DOHH2 (cell line): ENCODE data around the gene ANKRD2.

Experiments
- H3F3A ChIP-seq: fragments of 200-600 bp; sonication (generic), shearing (Covaris generic); 2 replicates; pipeline ENCODE4 v1.6.0; 2016; ENCODE audit warnings: antibody characterized with exemption, mild to moderate bottlenecking; ENCODE audit not compliant: control insufficient read depth, insufficient read depth
- H3K27ac ChIP-seq: fragments of 200-600 bp; sonication (generic); 2 replicates; pipeline ENCODE4 v1.5.1; 2014; ENCODE audit warnings: low read depth, mild to moderate bottlenecking, low read length, moderate library complexity
- H3K27me3 ChIP-seq: fragments of 200-600 bp; sonication (generic); 2 replicates; pipeline ENCODE4 v1.6.1; 2014; ENCODE audit warnings: mild to moderate bottlenecking, low read length, mixed read lengths; ENCODE audit not compliant: control insufficient read depth
- H3K36me3 ChIP-seq: fragments of 200-600 bp; sonication (generic); 2 replicates; pipeline ENCODE4 v1.6.1; 2014; ENCODE audit warnings: mild to moderate bottlenecking, low read length, moderate library complexity, mixed read lengths; ENCODE audit not compliant: control insufficient read depth
- H3K4me1 ChIP-seq: fragments of 200-600 bp; sonication (generic); 2 replicates; pipeline ENCODE4 v1.6.1; 2014; ENCODE audit warnings: mild to moderate bottlenecking, low read length, mixed read lengths; ENCODE audit not compliant: control insufficient read depth
- H3K4me2 ChIP-seq: fragments of 200-600 bp; sonication (generic); 2 replicates; pipeline ENCODE4 v1.6.0; 2014; ENCODE audit warnings: mild to moderate bottlenecking, low read length, moderate library complexity
- H3K4me3 ChIP-seq: fragments of 200-600 bp; sonication (generic); 2 replicates; pipeline ENCODE4 v1.5.1; 2014; ENCODE audit warnings: mild to moderate bottlenecking, low read length, mixed read lengths
- H3K79me2 ChIP-seq: fragments of 200-600 bp; sonication (generic); 2 replicates; pipeline ENCODE4 v1.6.1; 2014; ENCODE audit warnings: mild to moderate bottlenecking, low read length, mixed read lengths; ENCODE audit not compliant: control insufficient read depth
- H3K9me2 ChIP-seq: fragments of 200-600 bp; sonication (generic); replicated peaks from 2 replicates; pipeline ENCODE4 v1.6.1; 2014; ENCODE audit warnings: mild to moderate bottlenecking, low read length, mixed read lengths; ENCODE audit not compliant: control insufficient read depth
- H3K9me3 ChIP-seq: fragments of 200-600 bp; sonication (generic); 2 replicates; pipeline ENCODE4 v1.6.1; 2014; ENCODE audit warnings: antibody characterized with exemption, low read length, mixed read lengths; ENCODE audit not compliant: control insufficient read depth, insufficient read depth
- H4K20me1 ChIP-seq: fragments of 200-600 bp; sonication (generic); 2 replicates; pipeline ENCODE4 v1.6.0; 2014; ENCODE audit warnings: low read depth, mild to moderate bottlenecking, antibody characterized with exemption, low read length, moderate library complexity; ENCODE audit not compliant: control insufficient read depth, insufficient read depth
- EZH2phosphoT487 ChIP-seq: fragments of 200-600 bp; sonication (generic); IDR thresholded peaks from 2 replicates; pipeline ENCODE4 v1.6.1; 2017; ENCODE audit warnings: borderline replicate concordance, mild to moderate bottlenecking, antibody characterized with exemption, low read length, moderate library complexity, mixed read lengths
- TF ChIP-seq, protein P1 (sequence below): fragments of 200-600 bp; sonication (generic); IDR thresholded peaks from one replicate; pipeline ENCODE4 v1.5.1; 2014; ENCODE audit warnings: antibody characterized with exemption, mild to moderate bottlenecking, low read depth, low read length; ENCODE audit not compliant: poor library complexity, severe bottlenecking

The ANKRD2 gene

DNA sequence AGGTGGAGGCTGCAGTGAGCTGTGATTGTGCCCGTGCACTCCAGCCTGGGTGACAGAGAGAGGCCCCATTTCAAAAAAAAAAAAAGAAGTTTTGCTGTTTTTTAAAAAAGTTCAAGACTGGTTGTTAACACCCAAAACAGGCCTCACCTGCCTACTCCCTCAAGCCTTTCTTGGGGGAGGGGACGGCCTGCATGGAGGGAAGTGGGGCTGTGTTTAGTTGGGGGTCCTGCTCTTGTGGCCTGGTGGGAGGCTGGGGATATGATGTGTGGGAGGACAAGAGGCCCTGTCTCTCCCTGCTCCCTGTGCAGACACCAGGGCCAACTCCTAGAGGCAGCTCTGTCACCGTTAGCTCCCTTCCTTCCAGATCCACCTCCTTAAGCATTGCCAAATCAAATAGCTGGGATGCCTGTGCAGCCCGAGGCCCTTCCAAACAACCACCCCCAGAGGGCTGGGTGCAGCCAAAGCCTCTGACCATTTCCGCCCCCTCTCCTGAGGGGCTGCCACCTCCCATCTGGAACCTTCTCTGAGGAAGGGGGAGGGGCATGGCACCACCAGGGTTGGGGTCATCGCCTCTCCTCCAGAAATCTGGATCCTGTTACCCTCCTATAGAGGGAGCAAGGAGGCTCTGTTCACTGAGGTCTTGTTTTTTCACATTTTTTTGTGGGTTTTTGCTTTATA is 32.9 kb upstream of the ANKRD2 start:
- H3K79me2 ChIP-seq = no peaks in the 10 kb centered on the region
- no peaks in the 10 kb centered on the region for H3K9me3 ChIP-seq
- no peaks in the 10 kb centered on the region for H3K36me3 ChIP-seq
- H3K27me3 ChIP-seq = peaks cover 11% of the 10 kb centered on the region
- H3K4me1 ChIP-seq = no peaks in the 10 kb centered on the region
- H3K27ac ChIP-seq = no peak overlapping the region
- H4K20me1 ChIP-seq = 0 out of 2 replicates have a peak, but pooled peaks cover 3% of the 10 kb centered on the region
- H3K4me3 ChIP-seq = no peak overlapping the region
- TF ChIP-seq EZH2phosphoT487 = no peak
- TF ChIP-seq, protein P1, sequence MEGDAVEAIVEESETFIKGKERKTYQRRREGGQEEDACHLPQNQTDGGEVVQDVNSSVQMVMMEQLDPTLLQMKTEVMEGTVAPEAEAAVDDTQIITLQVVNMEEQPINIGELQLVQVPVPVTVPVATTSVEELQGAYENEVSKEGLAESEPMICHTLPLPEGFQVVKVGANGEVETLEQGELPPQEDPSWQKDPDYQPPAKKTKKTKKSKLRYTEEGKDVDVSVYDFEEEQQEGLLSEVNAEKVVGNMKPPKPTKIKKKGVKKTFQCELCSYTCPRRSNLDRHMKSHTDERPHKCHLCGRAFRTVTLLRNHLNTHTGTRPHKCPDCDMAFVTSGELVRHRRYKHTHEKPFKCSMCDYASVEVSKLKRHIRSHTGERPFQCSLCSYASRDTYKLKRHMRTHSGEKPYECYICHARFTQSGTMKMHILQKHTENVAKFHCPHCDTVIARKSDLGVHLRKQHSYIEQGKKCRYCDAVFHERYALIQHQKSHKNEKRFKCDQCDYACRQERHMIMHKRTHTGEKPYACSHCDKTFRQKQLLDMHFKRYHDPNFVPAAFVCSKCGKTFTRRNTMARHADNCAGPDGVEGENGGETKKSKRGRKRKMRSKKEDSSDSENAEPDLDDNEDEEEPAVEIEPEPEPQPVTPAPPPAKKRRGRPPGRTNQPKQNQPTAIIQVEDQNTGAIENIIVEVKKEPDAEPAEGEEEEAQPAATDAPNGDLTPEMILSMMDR = no peak
- no peaks in the 10 kb centered on the region for H3K9me2 ChIP-seq
- no peaks in the 10 kb centered on the region for H3F3A ChIP-seq
- H3K4me2 ChIP-seq = no peak overlapping the region

DNA sequence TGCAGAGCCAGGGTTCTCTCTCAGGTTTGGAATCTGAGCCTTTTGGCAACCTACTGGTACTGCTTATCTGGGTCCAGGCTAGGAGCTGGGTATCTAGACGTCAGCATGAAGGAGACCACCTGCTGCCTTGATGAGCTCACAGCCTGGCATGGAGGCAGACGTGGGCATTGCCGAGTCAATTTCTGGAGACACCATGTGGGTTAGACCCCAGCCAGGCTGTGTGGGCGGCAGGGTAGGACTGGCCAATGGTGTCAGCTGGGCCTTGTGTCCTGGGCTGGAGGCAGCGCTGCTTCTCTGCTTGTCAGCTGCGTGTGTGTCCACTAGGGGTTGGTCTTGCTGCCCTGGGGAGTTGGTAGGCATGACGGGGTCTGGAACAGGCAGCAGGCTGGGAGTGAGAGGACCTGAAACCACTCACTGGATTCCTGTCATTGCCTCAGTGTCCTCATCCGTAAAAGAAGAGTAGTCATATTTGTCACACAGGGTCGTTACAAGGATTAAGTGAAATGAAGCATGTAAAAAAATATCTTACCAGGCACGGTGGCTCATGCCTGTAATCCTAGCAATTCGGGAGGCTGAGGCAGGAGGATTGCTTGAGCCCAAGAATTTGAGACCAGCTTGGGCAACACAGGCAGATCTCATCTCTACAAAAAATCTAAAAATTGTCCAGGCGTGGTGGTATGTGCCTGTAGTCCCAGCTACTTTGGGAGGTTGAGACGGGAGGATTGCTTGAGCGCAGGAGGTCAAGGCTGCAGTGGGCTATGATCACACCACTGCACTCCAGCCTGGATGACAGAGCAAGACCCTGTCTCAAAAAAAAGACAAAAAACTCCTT is 31.7 kb upstream of the ANKRD2 start:
- Histone ChIP-seq H3F3A (no peaks in the 10 kb centered on the region), H3K27me3 (peaks cover 11% of the 10 kb centered on the region), H3K4me1 (no peaks in the 10 kb centered on the region), H4K20me1 (0 out of 2 replicates have a peak, but pooled peaks cover 3% of the 10 kb centered on the region), H3K4me2 (no peak overlapping the region), H3K79me2 (no peaks in the 10 kb centered on the region), H3K27ac (no peak overlapping the region), H3K4me3 (no peak overlapping the region), H3K9me3 (no peaks in the 10 kb centered on the region), H3K9me2 (no peaks in the 10 kb centered on the region), H3K36me3 (no peaks in the 10 kb centered on the region)
- TF ChIP-seq, protein P1 = no peak
- no peak for TF ChIP-seq EZH2phosphoT487

DNA sequence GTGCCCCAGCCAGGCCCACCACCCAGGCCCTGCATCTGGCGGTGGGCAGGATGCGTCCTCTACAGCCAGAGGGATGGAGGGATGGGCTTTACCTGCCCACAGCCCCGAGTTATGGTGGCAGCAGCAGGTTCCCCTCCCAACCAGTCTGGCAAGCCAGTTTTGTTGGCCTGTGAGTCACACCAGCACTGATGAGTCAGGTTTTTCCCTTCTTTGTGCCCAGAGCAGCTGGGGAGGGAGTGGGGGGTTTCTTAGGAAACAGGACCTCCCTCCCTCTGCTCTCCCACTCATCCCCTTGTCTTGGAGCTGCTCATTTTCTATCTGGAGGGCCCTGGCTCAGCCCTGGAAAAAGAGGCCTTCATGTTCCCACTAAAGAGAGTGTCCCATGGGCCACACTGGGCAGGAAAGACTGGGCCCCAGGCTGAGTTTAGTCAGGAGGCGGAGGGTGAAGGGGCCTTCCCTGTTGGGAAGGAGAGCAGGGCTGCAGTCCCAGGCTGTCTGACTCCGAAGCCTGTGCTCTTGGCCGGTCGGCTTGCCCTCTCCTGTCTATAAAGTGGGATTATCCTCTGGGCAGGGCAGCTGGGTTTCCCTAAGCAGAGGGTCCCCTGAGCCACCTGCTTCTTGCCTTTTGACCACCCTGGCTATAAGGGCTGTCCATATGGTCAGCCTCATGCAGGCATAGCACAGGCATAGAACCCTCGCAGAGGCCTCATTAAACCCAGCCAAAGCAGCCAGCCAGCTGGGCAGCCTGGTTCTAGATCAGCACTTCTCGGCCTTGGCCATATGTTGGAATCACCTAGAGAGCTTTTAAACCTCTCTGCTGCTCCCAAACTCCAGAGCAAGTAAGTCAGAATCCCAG is 30.2 kb upstream of the ANKRD2 start:
- TF ChIP-seq, protein P1 = no peak
- TF ChIP-seq EZH2phosphoT487 = no peak
- no peak overlapping the region for H3K27ac ChIP-seq
- H3K4me1 ChIP-seq = no peaks in the 10 kb centered on the region
- H3F3A ChIP-seq = no peaks in the 10 kb centered on the region
- H4K20me1 ChIP-seq = 0 out of 2 replicates have a peak, but pooled peaks cover 3% of the 10 kb centered on the region
- H3K27me3 ChIP-seq = peaks cover 11% of the 10 kb centered on the region
- no peak overlapping the region for H3K4me2 ChIP-seq
- H3K36me3 ChIP-seq = no peaks in the 10 kb centered on the region
- H3K4me3 ChIP-seq = no peak overlapping the region
- no peaks in the 10 kb centered on the region for H3K79me2 ChIP-seq
- H3K9me3 ChIP-seq = no peaks in the 10 kb centered on the region
- H3K9me2 ChIP-seq = no peaks in the 10 kb centered on the region
